RWPE2 (cell line): ENCODE data around the gene VASP.

Source experiments
- ATAC-seq: fragments of 200-7000 bp; cut with Tn5 transposase; 3 replicates; pipeline ENCODE4 v1.9.1; 2021; ENCODE audit warnings: low read depth
- DNase-seq: peaks from one replicate; pipeline ENCODE4 v3.0.0-alpha.2; 2020; ENCODE audit warnings: low spot score
- H3K27ac ChIP-seq: fragments of 450-650 bp; 2 replicates; pipeline ENCODE4 v1.5.1; 2017; ENCODE audit warnings: mild to moderate bottlenecking; ENCODE audit not compliant: poor library complexity, severe bottlenecking
- H3K27me3 ChIP-seq: fragments of 250-450 bp; sonication (Bioruptor Pico); 2 replicates; pipeline ENCODE4 v1.5.1; 2021; ENCODE audit warnings: mild to moderate bottlenecking, moderate library complexity; ENCODE audit not compliant: insufficient read depth, poor library complexity, severe bottlenecking
- H3K36me3 ChIP-seq: fragments of 250-450 bp; sonication (Bioruptor Pico); 2 replicates; pipeline ENCODE4 v1.5.1; 2020; ENCODE audit warnings: low read depth, mild to moderate bottlenecking, moderate library complexity
- H3K4me1 ChIP-seq: fragments of 250-450 bp; sonication (Bioruptor Pico); 2 replicates; pipeline ENCODE4 v1.5.1; 2021; ENCODE audit warnings: mild to moderate bottlenecking, moderate library complexity; ENCODE audit not compliant: insufficient read depth, poor library complexity, severe bottlenecking
- H3K4me3 ChIP-seq: fragments of 250-450 bp; sonication (Bioruptor Pico); 2 replicates; pipeline ENCODE4 v1.5.1; 2021; ENCODE audit warnings: mild to moderate bottlenecking, moderate library complexity; ENCODE audit not compliant: severe bottlenecking
- H3K9me3 ChIP-seq: fragments of 250-450 bp; sonication (Bioruptor Pico); 2 replicates; pipeline ENCODE4 v1.5.1; 2021; ENCODE audit warnings: mild to moderate bottlenecking, moderate library complexity; ENCODE audit not compliant: severe bottlenecking
- TF ChIP-seq, protein P1 (sequence below): fragments of 450-650 bp; IDR thresholded peaks from one replicate; pipeline ENCODE4 v1.5.1; 2017; ENCODE audit warnings: mild to moderate bottlenecking, moderate library complexity; ENCODE audit not compliant: poor library complexity, severe bottlenecking

VASP gene

DNA sequence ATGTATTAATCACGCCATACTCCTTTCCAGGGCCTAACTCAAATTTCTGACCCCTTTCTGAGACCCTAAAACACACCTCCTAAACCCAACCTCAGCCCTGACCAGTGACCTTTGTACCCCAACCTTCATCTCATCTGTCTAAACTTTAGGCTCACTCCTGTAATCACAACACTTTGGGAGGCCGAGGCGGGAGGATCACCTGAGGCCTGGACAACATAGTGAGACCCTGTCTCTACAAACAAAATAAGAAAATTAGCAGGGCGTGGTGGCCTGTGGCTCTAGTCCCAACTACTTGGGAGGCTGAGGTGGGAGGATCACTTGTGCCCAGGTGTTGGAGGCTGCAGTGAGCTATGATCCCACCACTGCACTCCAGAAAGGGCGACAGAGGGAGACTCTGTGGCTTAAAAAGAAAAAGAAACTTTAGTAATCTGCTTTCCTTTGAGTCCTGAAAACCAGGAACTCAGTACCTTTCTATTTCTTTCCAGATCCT, 15.1 kb upstream of the VASP start:
- no peaks in the 10 kb centered on the region for H3K36me3 ChIP-seq
- H3K27ac ChIP-seq, result no peak overlapping the region
- no peaks in the 10 kb centered on the region for H3K9me3 ChIP-seq
- no peaks in the 10 kb centered on the region for H3K27me3 ChIP-seq
- H3K4me1 ChIP-seq, result peaks cover 7% of the 10 kb centered on the region
- TF ChIP-seq, protein P1, sequence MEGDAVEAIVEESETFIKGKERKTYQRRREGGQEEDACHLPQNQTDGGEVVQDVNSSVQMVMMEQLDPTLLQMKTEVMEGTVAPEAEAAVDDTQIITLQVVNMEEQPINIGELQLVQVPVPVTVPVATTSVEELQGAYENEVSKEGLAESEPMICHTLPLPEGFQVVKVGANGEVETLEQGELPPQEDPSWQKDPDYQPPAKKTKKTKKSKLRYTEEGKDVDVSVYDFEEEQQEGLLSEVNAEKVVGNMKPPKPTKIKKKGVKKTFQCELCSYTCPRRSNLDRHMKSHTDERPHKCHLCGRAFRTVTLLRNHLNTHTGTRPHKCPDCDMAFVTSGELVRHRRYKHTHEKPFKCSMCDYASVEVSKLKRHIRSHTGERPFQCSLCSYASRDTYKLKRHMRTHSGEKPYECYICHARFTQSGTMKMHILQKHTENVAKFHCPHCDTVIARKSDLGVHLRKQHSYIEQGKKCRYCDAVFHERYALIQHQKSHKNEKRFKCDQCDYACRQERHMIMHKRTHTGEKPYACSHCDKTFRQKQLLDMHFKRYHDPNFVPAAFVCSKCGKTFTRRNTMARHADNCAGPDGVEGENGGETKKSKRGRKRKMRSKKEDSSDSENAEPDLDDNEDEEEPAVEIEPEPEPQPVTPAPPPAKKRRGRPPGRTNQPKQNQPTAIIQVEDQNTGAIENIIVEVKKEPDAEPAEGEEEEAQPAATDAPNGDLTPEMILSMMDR, result no peak
- no peak overlapping the region for H3K4me3 ChIP-seq
- DNase-seq (no peak), ATAC-seq (no peak)

DNA sequence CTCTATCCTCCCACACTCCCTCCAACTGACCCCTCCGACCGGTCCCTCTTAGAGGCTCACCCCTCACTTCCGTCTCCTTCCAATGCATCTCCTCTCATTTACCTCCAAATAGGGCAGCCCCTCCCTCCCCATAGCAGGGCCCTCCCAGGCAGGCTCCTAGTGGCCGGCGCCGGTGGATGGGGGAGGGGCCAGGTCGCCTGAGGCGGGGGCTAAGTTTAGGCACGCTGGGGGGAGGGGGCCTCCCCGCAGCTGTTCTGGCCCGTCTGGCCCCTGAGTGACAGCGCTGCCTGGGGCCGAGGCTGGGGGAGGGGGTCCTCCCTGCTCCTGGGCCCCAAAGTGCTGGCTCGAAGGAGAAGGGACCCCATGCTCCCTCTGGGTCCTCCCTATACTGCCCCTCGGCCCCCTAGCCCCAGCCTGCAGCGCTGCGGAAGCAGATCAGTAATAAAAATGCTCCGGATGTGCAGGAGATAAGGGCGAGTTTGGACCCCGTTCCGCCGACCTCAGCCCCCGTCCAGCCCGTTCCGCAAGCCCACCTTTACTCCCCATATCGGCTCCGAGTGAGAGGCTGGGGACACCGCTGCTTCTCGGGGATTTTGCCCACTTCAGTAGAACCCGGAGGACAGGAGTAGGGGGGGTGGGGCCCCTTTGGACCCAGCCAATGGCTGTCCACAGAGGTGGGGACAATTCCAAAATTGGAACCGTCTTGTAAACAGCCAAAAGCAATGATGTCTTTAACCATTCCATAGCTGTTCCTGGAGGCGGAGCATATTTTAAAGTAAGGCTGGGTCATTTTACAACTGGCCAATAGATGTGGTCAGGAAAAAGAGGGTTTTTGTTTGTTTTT, 14.4 kb upstream of the VASP start:
- no peaks in the 10 kb centered on the region for H3K27me3 ChIP-seq
- ATAC-seq, result no peak
- H3K9me3 ChIP-seq, result no peaks in the 10 kb centered on the region
- TF ChIP-seq, protein P1, result no peak
- no peak overlapping the region for H3K27ac ChIP-seq
- H3K36me3 ChIP-seq, result no peaks in the 10 kb centered on the region
- H3K4me3 ChIP-seq, result peak overlapping the region; percentile 27
- H3K4me1 ChIP-seq, result peaks cover 9% of the 10 kb centered on the region
- no peak for DNase-seq

DNA sequence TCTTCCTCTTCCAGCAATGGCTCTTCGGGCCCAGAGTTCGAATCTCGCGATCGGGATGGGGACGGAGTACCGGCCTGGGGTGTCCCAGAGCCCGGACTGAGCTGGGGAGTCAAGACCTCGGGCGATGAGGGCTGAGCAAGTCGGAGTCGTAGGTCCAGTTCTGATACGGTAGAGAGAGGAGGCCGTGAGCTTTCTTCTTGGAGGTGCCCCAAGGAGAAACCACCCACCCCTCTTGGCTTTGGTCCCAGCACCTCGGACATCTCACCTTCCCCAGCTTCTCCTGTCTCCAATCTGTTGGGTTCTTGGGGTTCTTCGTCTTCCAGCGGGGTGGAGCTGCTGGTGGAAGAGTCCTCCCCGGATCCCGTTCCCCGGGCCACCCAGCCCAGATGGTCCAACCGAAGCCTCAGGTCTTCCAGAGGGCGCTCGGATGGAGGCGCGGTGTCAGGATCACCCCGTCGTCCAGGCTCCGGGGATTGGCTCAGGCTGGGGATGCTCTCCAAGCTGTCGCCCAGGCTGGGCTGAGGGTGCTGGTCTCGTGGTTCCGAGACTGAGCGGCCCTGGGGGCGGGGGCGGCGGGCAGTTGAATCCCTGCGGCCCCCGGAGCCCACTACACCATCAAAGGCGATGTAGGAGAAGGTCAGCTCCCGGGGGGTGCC, 12.9 kb upstream of the VASP start:
- TF ChIP-seq, protein P1, result no peak
- DNase-seq, result no peak
- Histone ChIP-seq H3K27me3 (no peaks in the 10 kb centered on the region), H3K27ac (no peak overlapping the region), H3K9me3 (no peaks in the 10 kb centered on the region), H3K36me3 (no peaks in the 10 kb centered on the region), H3K4me1 (peaks cover 11% of the 10 kb centered on the region), H3K4me3 (no peak overlapping the region)
- ATAC-seq, result no peak

DNA sequence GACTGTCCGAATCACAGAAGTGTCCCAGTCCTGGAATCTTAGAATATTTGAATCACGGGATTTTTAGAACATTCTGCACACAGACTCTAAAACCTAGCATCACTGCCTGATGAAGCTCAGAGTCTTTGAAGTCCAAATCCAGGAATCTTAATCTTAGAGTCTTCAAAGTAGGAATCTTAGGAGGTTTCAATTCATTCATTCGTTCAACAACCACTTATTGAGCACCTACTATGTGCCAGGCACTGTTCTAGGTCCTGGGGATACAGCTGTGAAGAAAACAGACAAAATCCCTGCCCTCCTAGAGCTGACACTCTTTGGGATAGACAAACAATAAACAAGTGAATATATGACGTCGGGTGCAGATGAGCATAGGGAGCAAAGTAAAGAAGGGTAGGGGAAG, 12.1 kb upstream of the VASP start:
- ATAC-seq, result no peak
- no peak overlapping the region for H3K27ac ChIP-seq
- H3K9me3 ChIP-seq, result no peaks in the 10 kb centered on the region
- no peaks in the 10 kb centered on the region for H3K36me3 ChIP-seq
- H3K27me3 ChIP-seq, result no peaks in the 10 kb centered on the region
- peaks cover 11% of the 10 kb centered on the region for H3K4me1 ChIP-seq
- TF ChIP-seq, protein P1, result no peak
- no peak for DNase-seq
- H3K4me3 ChIP-seq, result no peak overlapping the region
